Measurements from ENCODE around the gene MYRIP. TPM values are rescaled to one million over a fixed set of nuclear protein-coding genes. Genes with fewer than 3 reads are reported as not detected.
"Not testable (repeated sequence)": the region's sequence is repeated elsewhere in the genome, so short reads cannot be mapped to it uniquely, and the experiment has no call there.

MYRIP gene
- total RNA-seq, 4 donors from 2014 or later, result 0.66 to 3.1 (median 2.6) TPM

DNA sequence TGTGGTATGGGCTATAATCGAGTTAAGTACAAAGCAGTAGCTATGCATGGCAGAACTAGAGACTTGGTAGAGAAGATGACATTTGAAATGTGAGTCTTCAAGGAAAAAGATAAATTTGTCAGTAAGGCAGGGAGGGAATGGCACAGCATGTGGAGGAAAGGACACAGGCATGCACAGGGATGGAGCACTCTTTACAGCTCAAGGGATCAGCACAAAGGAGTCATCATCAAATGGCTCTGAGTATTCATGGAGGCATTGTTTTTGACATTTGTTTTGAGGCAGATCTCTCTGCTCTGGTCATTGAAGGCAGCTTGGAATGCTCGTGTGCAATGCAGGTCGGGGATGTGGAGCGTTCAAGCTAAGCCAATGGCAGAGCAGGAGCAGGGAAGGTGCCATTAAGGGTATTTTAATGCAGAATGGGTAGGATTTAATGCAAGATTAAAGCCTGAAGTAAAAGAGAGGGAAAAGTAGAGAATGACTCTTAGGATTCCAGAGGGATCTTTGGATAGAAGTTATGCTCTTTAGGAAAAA is 213.0 kb downstream of the MYRIP start:
- H3K4me3 ChIP-seq, result no peak overlapping the region
- no peak overlapping the region for H3K27ac ChIP-seq
- DNase-seq, result no peak
- intact Hi-C loops (cut with DNase I), result no loop called here
- TF ChIP-seq POLR2A (IDR thresholded peaks at IDR 0.05), result no peak
- no peak for TF ChIP-seq CTCF (IDR thresholded peaks at IDR 0.05)
- 73 to 79% methylated on average over 4 of the region's 4 CpGs for WGBS, 2 donors
- no peaks in the 10 kb centered on the region for H3K36me3 ChIP-seq
- no peaks in the 10 kb centered on the region for H3K4me1 ChIP-seq
- peaks cover 0 to 12% (median 0%) of the 10 kb centered on the region in 3 donors for H3K9me3 ChIP-seq
- H3K27me3 ChIP-seq, result no peaks in the 10 kb centered on the region

GRCh38 chr3:40024526-40024925 is 215.1 kb downstream of the MYRIP start:
- Histone ChIP-seq H3K4me3 (no peak overlapping the region), H3K36me3 (no peaks in the 10 kb centered on the region), H3K27ac (no peak overlapping the region), H3K9me3 (peaks cover 0 to 12% (median 0%) of the 10 kb centered on the region in 3 donors), H3K27me3 (no peaks in the 10 kb centered on the region), H3K4me1 (no peaks in the 10 kb centered on the region)
- TF ChIP-seq CTCF (IDR thresholded peaks at IDR 0.05) (no peak), POLR2A (IDR thresholded peaks at IDR 0.05) (no peak)
- intact Hi-C loops (cut with DNase I), result no loop called here
- no peak for DNase-seq
- 58 to 76% methylated on average over 2 of the region's 2 CpGs for WGBS, 2 donors

- H3K4me3 ChIP-seq; H3K27ac ChIP-seq; DNase-seq; H3K36me3 ChIP-seq; intact Hi-C loops (cut with DNase I); H3K4me1 ChIP-seq; H3K27me3 ChIP-seq: not testable (repeated sequence)
- WGBS, 2 donors, result 86 to 88% methylated on average over 9 of the region's 9 CpGs
- H3K9me3 ChIP-seq, result peaks cover 0 to 12% (median 0%) of the 10 kb centered on the region in 3 donors
These were observed 216.5 kb downstream of the MYRIP start for GRCh38 chr3:40025892-40026291.

- Histone ChIP-seq H3K4me1 (no peaks in the 10 kb centered on the region), H3K27ac (no peak overlapping the region), H3K4me3 (no peak overlapping the region), H3K27me3 (no peaks in the 10 kb centered on the region), H3K9me3 (no peaks in the 10 kb centered on the region), H3K36me3 (no peaks in the 10 kb centered on the region)
- TF ChIP-seq CTCF (IDR thresholded peaks at IDR 0.05) (no peak), POLR2A (IDR thresholded peaks at IDR 0.05) (no peak)
- DNase-seq, result no peak
- intact Hi-C loops (cut with DNase I), result no loop called here
- 81 to 89% methylated on average over 4 of the region's 4 CpGs for WGBS, 2 donors
These were observed 225.8 kb downstream of the MYRIP start for GRCh38 chr3:40035177-40035576.

DNA sequence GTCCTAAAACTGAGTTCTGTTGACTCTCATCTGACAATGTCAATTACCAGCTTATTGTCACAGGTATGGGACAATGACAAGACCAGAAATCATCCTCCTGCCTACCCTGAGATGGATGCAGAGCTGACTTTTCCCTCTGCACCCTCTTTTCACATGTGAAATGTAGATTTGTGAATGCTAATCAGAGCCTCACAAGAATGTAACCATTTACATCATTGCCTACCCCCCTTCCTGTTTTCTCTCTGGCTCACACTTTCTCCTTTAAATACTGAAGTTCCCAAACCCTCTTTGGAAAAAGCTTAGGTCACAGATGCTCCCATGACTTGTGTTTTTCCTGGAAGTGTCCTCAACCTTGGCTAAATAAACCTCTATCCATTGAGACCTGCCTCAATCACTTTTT is 228.2 kb downstream of the MYRIP start:
- no peak overlapping the region for H3K4me3 ChIP-seq
- H3K27ac ChIP-seq, result no peak overlapping the region
- intact Hi-C loops (cut with DNase I), result no loop called here
- DNase-seq, result no peak
- H3K36me3 ChIP-seq, result no peaks in the 10 kb centered on the region
- H3K27me3 ChIP-seq, result no peaks in the 10 kb centered on the region
- no peaks in the 10 kb centered on the region for H3K9me3 ChIP-seq
- TF ChIP-seq POLR2A (IDR thresholded peaks at IDR 0.05), result no peak
- no peak for TF ChIP-seq CTCF (IDR thresholded peaks at IDR 0.05)
- H3K4me1 ChIP-seq, result no peaks in the 10 kb centered on the region
